GM18868 (cell line): ENCODE data around the gene TTL.

ENCODE experiments used
- ATAC-seq: cut with Tn5 transposase; IDR thresholded peaks from one replicate; pipeline ENCODE4 v1.9.1; 2021; ENCODE audit warnings: mild to moderate bottlenecking, moderate library complexity; ENCODE audit not compliant: unreplicated experiment

TTL gene

GRCh38 chr2:112580084-112580483 is 98.1 kb downstream of the TTL start:
- no peak for ATAC-seq

GRCh38 chr2:112582314-112582746 is 100.4 kb downstream of the TTL start:
- no peak for ATAC-seq

- no peak for ATAC-seq
These were observed 101.7 kb downstream of the TTL start for GRCh38 chr2:112583497-112584133.

GRCh38 chr2:112584134-112584890 is 102.4 kb downstream of the TTL start, which contains the start of gene CHCHD5:
TSS of gene CHCHD5 (plus strand) at chr2:112584609. CDS start at chr2:112584648, 39 bp downstream.
- peak; percentile 85 for ATAC-seq

- ATAC-seq = no peak
These were observed 102.9 kb downstream of the TTL start for GRCh38 chr2:112584891-112585250.

DNA sequence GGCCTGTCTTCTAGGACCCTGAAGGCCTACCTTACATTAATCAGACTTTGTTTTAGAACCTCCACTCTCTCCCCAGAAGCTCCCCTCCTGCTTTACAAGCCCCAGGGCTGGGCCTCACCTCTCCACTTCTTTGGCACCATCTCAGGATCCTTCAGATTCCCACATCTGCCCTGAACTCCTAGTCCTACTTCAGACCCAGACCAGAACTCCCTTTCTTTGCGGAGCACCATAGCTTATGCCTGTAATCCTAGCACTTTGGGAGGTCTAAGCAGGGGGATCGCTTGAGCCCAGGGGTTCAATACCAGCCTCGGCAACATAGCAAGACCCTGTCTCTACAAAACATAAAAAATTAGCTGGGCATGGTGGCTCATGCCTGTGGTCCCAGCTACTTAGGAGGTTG is 103.4 kb downstream of the TTL start:
- ATAC-seq = no peak

GRCh38 chr2:112585873-112586464 is 104.0 kb downstream of the TTL start:
- ATAC-seq = no peak

DNA sequence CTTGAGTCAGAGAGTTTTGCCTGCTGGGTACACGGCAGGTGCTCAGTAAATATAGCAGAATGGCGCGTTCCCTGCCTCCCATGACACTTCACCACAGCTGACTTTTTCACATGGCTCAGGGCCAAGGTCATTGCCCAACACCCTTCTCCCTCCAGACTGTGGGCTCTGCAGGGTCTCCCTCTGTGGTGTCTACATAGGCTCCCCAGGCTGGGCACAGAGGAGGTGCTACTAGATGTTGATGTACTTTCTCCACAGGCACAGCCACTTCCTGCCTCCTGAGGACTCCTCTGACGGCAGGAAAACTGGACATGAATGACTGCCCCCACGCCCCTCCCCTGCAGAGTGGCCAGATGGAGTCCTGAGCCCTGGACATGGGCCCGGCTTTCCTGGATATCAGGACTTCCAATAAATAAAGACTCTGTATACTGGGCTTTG is 106.7 kb downstream of the TTL start:
- ATAC-seq = no peak
